WERI-Rb-1 (cell line): ENCODE measurements around the gene TMEM134.
"Not testable (repeated sequence)": the region's sequence is repeated elsewhere in the genome, so short reads cannot be mapped to it uniquely, and the experiment has no call there.

Experiments
- DNase-seq: peaks from one replicate; pipeline ENCODE4 v3.0.0-alpha.2; 2020
- H3K27ac ChIP-seq: fragments of 250-450 bp; sonication (Bioruptor Pico); 2 replicates; pipeline ENCODE4 v1.5.1; 2020; ENCODE audit warnings: mild to moderate bottlenecking, moderate library complexity
- H3K27me3 ChIP-seq: fragments of 250-450 bp; sonication (Bioruptor Pico); 2 replicates; pipeline ENCODE4 v1.5.1; 2021; ENCODE audit warnings: mild to moderate bottlenecking, low read depth, moderate library complexity; ENCODE audit not compliant: insufficient read depth, severe bottlenecking
- H3K36me3 ChIP-seq: fragments of 250-450 bp; sonication (Bioruptor Pico); 2 replicates; pipeline ENCODE4 v1.5.1; 2020; ENCODE audit warnings: mild to moderate bottlenecking, moderate library complexity
- H3K4me3 ChIP-seq: 2 replicates; pipeline ENCODE4 v1.5.1; 2011; ENCODE audit warnings: low read depth, mild to moderate bottlenecking, control low read depth, low read length
- H3K9me3 ChIP-seq: fragments of 250-450 bp; sonication (Bioruptor Pico); 2 replicates; pipeline ENCODE4 v1.5.1; 2021; ENCODE audit warnings: mild to moderate bottlenecking, moderate library complexity; ENCODE audit not compliant: severe bottlenecking
- CTCF ChIP-seq: IDR thresholded peaks from 2 replicates; pipeline ENCODE4 v1.5.1; 2011; ENCODE audit warnings: low read depth, mild to moderate bottlenecking, control low read depth, inconsistent platforms, low read length

TMEM134 gene

GRCh38 chr11:67482275-67482826 lies 13.3 kb upstream of the TMEM134 start:
- no peak for TF ChIP-seq CTCF
- Histone ChIP-seq H3K27ac (peak overlapping the region; percentile 85), H3K36me3 (peaks cover 13% of the 10 kb centered on the region), H3K27me3 (no peaks in the 10 kb centered on the region), H3K9me3 (peaks cover 5% of the 10 kb centered on the region), H3K4me3 (peak overlapping the region; percentile 74)
- DNase-seq, result no peak

GRCh38 chr11:67477344-67478050 lies 8.4 kb upstream of the TMEM134 start:
- not testable (repeated sequence) for H3K27me3 ChIP-seq, H3K36me3 ChIP-seq, H3K4me3 ChIP-seq, DNase-seq, H3K9me3 ChIP-seq
- H3K27ac ChIP-seq, result peak overlapping the region; percentile 53

- DNase-seq, H3K4me3 ChIP-seq, H3K9me3 ChIP-seq, H3K27me3 ChIP-seq, H3K36me3 ChIP-seq: not testable (repeated sequence)
- peak overlapping the region; percentile 48 for H3K27ac ChIP-seq
Measured at GRCh38 chr11:67476692-67477091, 7.6 kb upstream of the TMEM134 start.

- H3K27ac ChIP-seq, result no peak overlapping the region
- no peak for TF ChIP-seq CTCF
- no peak for DNase-seq
Measured at GRCh38 chr11:67472882-67473281, 3.8 kb upstream of the TMEM134 start.

GRCh38 chr11:67470337-67471002 lies 1.4 kb upstream of the TMEM134 start:
- Histone ChIP-seq H3K9me3 (no peaks in the 10 kb centered on the region), H3K27ac (no peak overlapping the region), H3K27me3 (no peaks in the 10 kb centered on the region), H3K4me3 (no peak overlapping the region), H3K36me3 (no peaks in the 10 kb centered on the region)
- DNase-seq, result no peak
- no peak for TF ChIP-seq CTCF

More at GRCh38 chr11:67472882-67473281, 3.8 kb upstream of the TMEM134 start:
- no peak overlapping the region for H3K4me3 ChIP-seq
- peaks cover 7% of the 10 kb centered on the region for H3K9me3 ChIP-seq
- H3K27me3 ChIP-seq, result no peaks in the 10 kb centered on the region
- no peaks in the 10 kb centered on the region for H3K36me3 ChIP-seq

GRCh38 chr11:67469508-67469811 lies 409 bp upstream of the TMEM134 start:
- H3K4me3 ChIP-seq, result peak overlapping the region; percentile 49
- no peaks in the 10 kb centered on the region for H3K27me3 ChIP-seq
- no peaks in the 10 kb centered on the region for H3K9me3 ChIP-seq
- H3K27ac ChIP-seq, result peak overlapping the region; percentile 67
- no peak for DNase-seq
- TF ChIP-seq CTCF, result no peak
- no peaks in the 10 kb centered on the region for H3K36me3 ChIP-seq

GRCh38 chr11:67468456-67468758 lies 644 bp downstream of the TMEM134 start:
- no peaks in the 10 kb centered on the region for H3K27me3 ChIP-seq
- no peaks in the 10 kb centered on the region for H3K9me3 ChIP-seq
- H3K4me3 ChIP-seq, result peak overlapping the region; percentile 73
- H3K27ac ChIP-seq, result peak overlapping the region; percentile 75
- H3K36me3 ChIP-seq, result no peaks in the 10 kb centered on the region
- TF ChIP-seq CTCF, result no peak
- no peak for DNase-seq
